ENCODE data around the gene CHKA. TPM values are rescaled to one million over a fixed set of nuclear protein-coding genes. Genes with fewer than 3 reads are reported as not detected.

CHKA gene
- polyA plus RNA-seq, 1 of the 3 experiments (the other 2 are of a cell fraction) = 12.3 TPM

DNA sequence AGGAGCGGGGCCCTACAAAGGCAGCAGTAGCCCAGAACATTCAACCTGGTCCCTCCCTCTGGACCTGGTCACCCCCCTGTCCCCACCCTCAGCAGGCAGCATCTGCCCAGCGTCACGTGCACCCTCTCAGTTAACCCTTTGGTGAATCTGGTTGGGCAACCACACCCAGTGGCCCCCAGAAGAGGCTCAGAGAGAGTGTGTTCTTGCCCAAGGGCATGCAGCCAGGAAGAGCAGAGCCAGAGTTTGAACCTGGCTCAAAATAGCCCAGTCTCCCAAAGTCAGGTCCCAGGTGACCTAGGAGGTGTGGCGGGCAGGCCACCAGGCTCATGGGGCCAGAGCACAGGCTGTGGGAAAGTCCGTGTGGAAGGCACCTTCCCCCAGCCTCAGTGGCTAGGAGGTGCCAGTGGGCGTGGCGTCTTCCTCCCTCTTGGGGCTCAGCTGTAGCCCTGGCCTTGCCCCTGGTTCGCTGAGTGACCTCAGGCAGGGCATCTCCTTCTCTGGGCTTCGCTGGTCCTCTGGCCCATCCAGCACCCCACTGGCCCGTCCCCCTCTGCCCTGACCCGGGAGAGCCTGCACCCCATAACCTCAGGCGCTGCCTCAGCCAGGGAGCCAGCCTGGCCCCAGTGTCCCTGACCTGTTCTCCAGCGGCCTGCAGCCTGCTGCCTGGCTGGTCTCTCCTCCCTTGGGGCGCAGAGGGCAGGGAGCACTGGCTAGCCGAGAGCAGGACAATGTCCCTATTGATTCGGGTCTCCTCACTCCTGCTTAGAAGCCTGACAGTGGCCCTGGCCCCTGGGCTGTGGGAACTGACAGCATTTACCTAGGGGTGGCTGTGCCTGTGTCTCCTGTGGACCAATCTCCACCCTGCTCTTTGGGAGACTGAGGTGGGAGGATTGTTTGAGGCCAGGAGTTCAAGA lies 104.0 kb downstream of the CHKA start:
- Histone ChIP-seq H3K27me3 (ENCODE audit: insufficient read depth) (no peaks in the 10 kb centered on the region), H3K9me2 (no peaks in the 10 kb centered on the region), H3F3A (replicated peaks; ENCODE audit: insufficient read depth) (peaks cover 8% of the 10 kb centered on the region), H3K79me2 (ENCODE audit: insufficient read depth) (peaks cover 6% of the 10 kb centered on the region), H3K4me1 (ENCODE audit: control insufficient read depth in 1 of 2, insufficient read depth in 2 of 2, low read depth in 1 of 2, low read length in 1 of 2) (peaks cover 26 to 32% of the 10 kb centered on the region in 2 experiments; a peak in 3 of 4 replicates), H3K9ac (no peak overlapping the region), H3K9me3 (no peaks in the 10 kb centered on the region), H3K4me3 (ENCODE audit: low read depth in 2 of 2, low read length in 1 of 2) (no peak overlapping the region), H3K4me2 (no peak overlapping the region), H4K20me1 (ENCODE audit: insufficient read depth) (no peaks in the 10 kb centered on the region), H2AFZ (ENCODE audit: low read depth) (no peak overlapping the region), H3K27ac (ENCODE audit: low read depth in 2 of 2, low read length in 1 of 2) (no peak overlapping the region), H3K36me3 (replicated peaks in 1 of 2; ENCODE audit: control insufficient read depth in 1 of 2, insufficient read depth in 2 of 2, low read length in 1 of 2) (no peaks in the 10 kb centered on the region)
- ChIA-PET POLR2A (no interaction called here), CTCF (interaction anchor here (0.9 kb wide), 1 partner anchor 14 kb away, joined by 3 read pairs; no protein-coding TSS in a partner anchor)
- WGBS (ENCODE audit: low lambda C conversion rate) = 52% methylated on average over 4 of the region's 16 CpGs
- TF ChIP-seq, protein P1, sequence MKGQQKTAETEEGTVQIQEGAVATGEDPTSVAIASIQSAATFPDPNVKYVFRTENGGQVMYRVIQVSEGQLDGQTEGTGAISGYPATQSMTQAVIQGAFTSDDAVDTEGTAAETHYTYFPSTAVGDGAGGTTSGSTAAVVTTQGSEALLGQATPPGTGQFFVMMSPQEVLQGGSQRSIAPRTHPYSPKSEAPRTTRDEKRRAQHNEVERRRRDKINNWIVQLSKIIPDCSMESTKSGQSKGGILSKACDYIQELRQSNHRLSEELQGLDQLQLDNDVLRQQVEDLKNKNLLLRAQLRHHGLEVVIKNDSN (IDR thresholded peaks at IDR 0.05; ENCODE audit: borderline replicate concordance, low read depth) = peak; percentile 31; the same call in 1 of the 2 replicates
- no peak for TF ChIP-seq JUND (IDR thresholded peaks at IDR 0.05)
- no peak for DNase-seq

DNA sequence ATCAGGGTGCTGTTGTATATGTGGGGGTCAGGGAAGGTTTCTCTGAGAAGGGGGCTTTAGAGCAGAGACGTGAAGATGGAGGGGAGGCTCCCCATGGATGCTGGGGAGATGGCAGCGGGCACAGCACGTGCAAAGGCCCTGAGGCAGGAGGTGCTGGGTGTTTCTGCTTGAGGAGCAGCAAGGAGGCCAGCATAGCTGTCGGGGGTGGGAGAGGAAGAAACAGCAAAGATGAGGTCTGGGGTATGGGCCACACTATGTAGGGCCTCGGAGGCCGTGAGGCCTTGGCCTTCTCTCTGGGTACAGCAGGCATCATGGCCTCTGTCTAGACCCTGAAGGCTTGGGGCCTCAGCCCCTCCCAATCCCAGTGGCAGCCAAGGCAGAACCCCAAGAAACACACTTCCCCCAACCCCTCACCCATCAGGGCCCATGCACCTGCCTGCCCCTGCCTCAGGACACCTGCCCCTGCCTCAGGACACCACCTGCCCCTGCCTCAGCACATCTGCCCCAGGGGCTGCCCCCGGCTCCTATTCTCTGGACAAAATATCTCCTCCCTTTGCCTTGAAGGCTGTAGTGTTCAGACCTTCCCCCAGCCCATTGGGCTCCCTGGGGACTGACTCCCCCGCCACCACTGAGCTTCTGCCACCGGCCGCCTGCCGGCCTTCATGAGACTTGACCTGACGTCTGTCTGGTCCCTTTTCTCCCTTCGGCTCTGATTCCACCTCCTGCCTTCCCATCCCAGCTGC lies 104.9 kb downstream of the CHKA start:
- POLR2A ChIA-PET = no interaction called here
- WGBS (ENCODE audit: low lambda C conversion rate) = 84% methylated on average over 12 of the region's 13 CpGs

More for the DNA sequence above, 104.9 kb downstream of the CHKA start:
- H3K9me2 ChIP-seq = no peaks in the 10 kb centered on the region
- H3K9me3 ChIP-seq = no peaks in the 10 kb centered on the region
- DNase-seq = no peak
- CTCF ChIA-PET = interaction anchor here (0.9 kb wide), 1 partner anchor 13 kb away, joined by 3 read pairs; no protein-coding TSS in a partner anchor
- peaks cover 14% of the 10 kb centered on the region for H3K79me2 ChIP-seq (ENCODE audit: insufficient read depth)
- no peak overlapping the region for H3K27ac ChIP-seq (ENCODE audit: low read depth in 2 of 2, low read length in 1 of 2)
- H4K20me1 ChIP-seq (ENCODE audit: insufficient read depth) = no peaks in the 10 kb centered on the region
- H3K36me3 ChIP-seq (replicated peaks in 1 of 2; ENCODE audit: control insufficient read depth in 1 of 2, insufficient read depth in 2 of 2, low read length in 1 of 2) = no peaks in the 10 kb centered on the region
- peaks cover 8% of the 10 kb centered on the region for H3F3A ChIP-seq (replicated peaks; ENCODE audit: insufficient read depth)
- H3K9ac ChIP-seq = no peak overlapping the region
- H3K4me3 ChIP-seq (ENCODE audit: low read depth in 2 of 2, low read length in 1 of 2) = no peak overlapping the region
- peaks cover 31 to 32% of the 10 kb centered on the region in 2 experiments; a peak in 3 of 4 replicates for H3K4me1 ChIP-seq (ENCODE audit: control insufficient read depth in 1 of 2, insufficient read depth in 2 of 2, low read depth in 1 of 2, low read length in 1 of 2)
- H3K4me2 ChIP-seq = no peak overlapping the region
- no peaks in the 10 kb centered on the region for H3K27me3 ChIP-seq (ENCODE audit: insufficient read depth)
- no peak overlapping the region for H2AFZ ChIP-seq (ENCODE audit: low read depth)
- TF ChIP-seq, protein P2, sequence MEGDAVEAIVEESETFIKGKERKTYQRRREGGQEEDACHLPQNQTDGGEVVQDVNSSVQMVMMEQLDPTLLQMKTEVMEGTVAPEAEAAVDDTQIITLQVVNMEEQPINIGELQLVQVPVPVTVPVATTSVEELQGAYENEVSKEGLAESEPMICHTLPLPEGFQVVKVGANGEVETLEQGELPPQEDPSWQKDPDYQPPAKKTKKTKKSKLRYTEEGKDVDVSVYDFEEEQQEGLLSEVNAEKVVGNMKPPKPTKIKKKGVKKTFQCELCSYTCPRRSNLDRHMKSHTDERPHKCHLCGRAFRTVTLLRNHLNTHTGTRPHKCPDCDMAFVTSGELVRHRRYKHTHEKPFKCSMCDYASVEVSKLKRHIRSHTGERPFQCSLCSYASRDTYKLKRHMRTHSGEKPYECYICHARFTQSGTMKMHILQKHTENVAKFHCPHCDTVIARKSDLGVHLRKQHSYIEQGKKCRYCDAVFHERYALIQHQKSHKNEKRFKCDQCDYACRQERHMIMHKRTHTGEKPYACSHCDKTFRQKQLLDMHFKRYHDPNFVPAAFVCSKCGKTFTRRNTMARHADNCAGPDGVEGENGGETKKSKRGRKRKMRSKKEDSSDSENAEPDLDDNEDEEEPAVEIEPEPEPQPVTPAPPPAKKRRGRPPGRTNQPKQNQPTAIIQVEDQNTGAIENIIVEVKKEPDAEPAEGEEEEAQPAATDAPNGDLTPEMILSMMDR (IDR thresholded peaks at IDR 0.05) = no peak
- TF ChIP-seq EZH2phosphoT487 (IDR thresholded peaks at IDR 0.05; ENCODE audit: borderline replicate concordance, low read depth) (no peak), RCOR1 (IDR thresholded peaks at IDR 0.05; ENCODE audit: low read length) (no peak), GABPA (IDR thresholded peaks at IDR 0.05; ENCODE audit: low read depth) (no peak), EP300 (IDR thresholded peaks at IDR 0.05; ENCODE audit: borderline replicate concordance in 1 of 2, low read depth in 1 of 2, low read length in 1 of 2) (no peak)

All from SK-N-SH (cell line).